ENCODE measurements around the gene C16orf96. TPM values are rescaled to one million over a fixed set of nuclear protein-coding genes. Genes with fewer than 3 reads are reported as not detected.

The C16orf96 gene
- total and polyA plus RNA-seq, 2 experiments from 2014 or later: 0.37 to 2.2 TPM

GRCh38 chr16:4637501-4638166 is 81.5 kb downstream of the C16orf96 start:
- no peaks in the 10 kb centered on the region for H3K9me2 ChIP-seq (ENCODE audit: insufficient read depth)
- Mint-ChIP-seq H3K4me3 (no peak overlapping the region; the same call in 2 of the 3 replicates), H3K4me1 (peaks cover 7% of the 10 kb centered on the region; the same call in 2 of the 3 replicates), H3K9me3 (no peaks in the 10 kb centered on the region), H3K36me3 (ENCODE audit: low read depth) (no peaks in the 10 kb centered on the region; the same call in 1 of the 3 replicates), H3K27me3 (ENCODE audit: insufficient read depth, low read depth, poor library complexity) (peaks cover 10% of the 10 kb centered on the region), H3K27ac (no peak overlapping the region)
- no peaks in the 10 kb centered on the region for H3K27me3 ChIP-seq (ENCODE audit: insufficient read depth)
- H3K4me3 ChIP-seq: no peak overlapping the region
- H4K20me1 ChIP-seq (replicated peaks; ENCODE audit: insufficient read depth): peaks cover 4% of the 10 kb centered on the region
- peaks cover 89% of the 10 kb centered on the region for H3K79me2 ChIP-seq (replicated peaks; ENCODE audit: insufficient read depth)
- no peak for ATAC-seq
- no peak overlapping the region for H2AFZ ChIP-seq
- H3K27ac ChIP-seq (ENCODE audit: low read depth): no peak overlapping the region
- no peaks in the 10 kb centered on the region for H3K4me1 ChIP-seq (ENCODE audit: insufficient read depth)
- H3K4me2 ChIP-seq: no peak overlapping the region
- no peaks in the 10 kb centered on the region for H3K36me3 ChIP-seq (ENCODE audit: insufficient read depth)
- no peak for DNase-seq (ENCODE audit: low spot score)
- 0 out of 2 replicates have a peak, but pooled peaks cover 2% of the 10 kb centered on the region for H3F3A ChIP-seq (replicated peaks; ENCODE audit: low read depth)
- TF ChIP-seq EZH2 (IDR thresholded peaks at IDR 0.05; ENCODE audit: low read depth, unreplicated experiment): no peak
- TF ChIP-seq REST (IDR thresholded peaks at IDR 0.05; ENCODE audit: unreplicated experiment): no peak
- no peak for TF ChIP-seq JUNB (IDR thresholded peaks at IDR 0.05; ENCODE audit: unreplicated experiment)
- TF ChIP-seq EZH2phosphoT487 (IDR thresholded peaks at IDR 0.05; ENCODE audit: unreplicated experiment): no peak
- TF ChIP-seq POLR2AphosphoS5 (IDR thresholded peaks at IDR 0.05; ENCODE audit: low read depth): no peak
- TF ChIP-seq NANOG (IDR thresholded peaks at IDR 0.05; ENCODE audit: borderline replicate concordance): no peak
- TF ChIP-seq ETS1 (IDR thresholded peaks at IDR 0.05): no peak
- no peak for TF ChIP-seq ZNF462 (CRISPR knock-in tag; IDR thresholded peaks at IDR 0.05)
- no peak for TF ChIP-seq ZNF331 (CRISPR knock-in tag; IDR thresholded peaks at IDR 0.05; ENCODE audit: low read depth)
- no peak for TF ChIP-seq STAT1 (IDR thresholded peaks at IDR 0.05; ENCODE audit: unreplicated experiment)
- no peak for TF ChIP-seq CTCF (conservative IDR thresholded peaks at IDR 0.05; ENCODE audit: low read depth in 2 of 2)
- no peak for TF ChIP-seq ZNF114 (CRISPR knock-in tag; IDR thresholded peaks at IDR 0.05)
- TF ChIP-seq CREB1 (CRISPR knock-in tag; IDR thresholded peaks at IDR 0.05; ENCODE audit: low read depth): no peak

All from GM23338 (cell line).